SK-N-SH treated with all-trans-retinoic acid at 6 μM for 48 hours (cell line): ENCODE data around the gene SOX13.

Experiments used
- ATAC-seq: fragments of 200-7000 bp; cut with Tn5 transposase; 3 replicates; pipeline ENCODE4 v1.9.1; 2020; ENCODE audit warnings: mild to moderate bottlenecking, moderate library complexity
- ARNTL ChIP-seq: fragments of 450-650 bp; formaldehyde crosslinking; IDR thresholded peaks from 2 replicates; pipeline ENCODE4 v1.5.0; 2020; ENCODE audit warnings: low read depth, mild to moderate bottlenecking, moderate library complexity, borderline replicate concordance
- CSDC2 ChIP-seq: fragments of 250-450 bp; sonication (Bioruptor Pico); IDR thresholded peaks from 2 replicates; pipeline ENCODE4 v1.5.0; 2020; ENCODE audit warnings: mild to moderate bottlenecking, moderate library complexity
- CSRNP3 ChIP-seq: fragments of 250-450 bp; sonication (Bioruptor Pico); IDR thresholded peaks from 2 replicates; pipeline ENCODE4 v1.5.1; 2021; ENCODE audit warnings: mild to moderate bottlenecking, moderate library complexity
- ESRRG ChIP-seq: fragments of 250-450 bp; sonication (Bioruptor Pico); IDR thresholded peaks from 2 replicates; pipeline ENCODE4 v1.6.1; 2021; ENCODE audit warnings: mild to moderate bottlenecking
- GLIS3 ChIP-seq: fragments of 250-450 bp; sonication (Bioruptor Pico); IDR thresholded peaks from 2 replicates; pipeline ENCODE4 v1.5.0; 2020; ENCODE audit warnings: mild to moderate bottlenecking, moderate library complexity
- ISL1 ChIP-seq: fragments of 250-450 bp; sonication (Bioruptor Pico); IDR thresholded peaks from 2 replicates; pipeline ENCODE4 v2.1.2; 2022; ENCODE audit warnings: mild to moderate bottlenecking, moderate library complexity
- OSR1 ChIP-seq: fragments of 250-450 bp; sonication (Bioruptor Pico); IDR thresholded peaks from 2 replicates; pipeline ENCODE4 v1.8.0; 2022; ENCODE audit warnings: moderate library complexity, mild to moderate bottlenecking, inconsistent platforms
- PPARA ChIP-seq: fragments of 250-450 bp; sonication (Bioruptor Pico); IDR thresholded peaks from 2 replicates; pipeline ENCODE4 v1.5.0; 2020; ENCODE audit warnings: mild to moderate bottlenecking, borderline replicate concordance
- RARB ChIP-seq: fragments of 250-450 bp; sonication (Bioruptor Pico); IDR thresholded peaks from 2 replicates; pipeline ENCODE4 v1.8.0; 2021; ENCODE audit warnings: mild to moderate bottlenecking, moderate library complexity
- SNAI2 ChIP-seq: fragments of 250-450 bp; sonication (Bioruptor Pico); IDR thresholded peaks from 2 replicates; pipeline ENCODE4 v1.5.0; 2020; ENCODE audit warnings: mild to moderate bottlenecking, moderate library complexity
- TCF4 ChIP-seq: fragments of 250-450 bp; sonication (Bioruptor Pico); IDR thresholded peaks from 2 replicates; pipeline ENCODE4 v1.8.0; 2021; ENCODE audit warnings: mild to moderate bottlenecking, moderate library complexity, borderline replicate concordance
- TOX ChIP-seq: fragments of 250-450 bp; sonication (Bioruptor Pico); IDR thresholded peaks from 2 replicates; pipeline ENCODE4 v1.8.0; 2021; ENCODE audit warnings: mild to moderate bottlenecking, moderate library complexity, borderline replicate concordance
- ZC3H10 ChIP-seq: fragments of 250-450 bp; sonication (Bioruptor Pico); IDR thresholded peaks from 2 replicates; pipeline ENCODE4 v1.5.1; 2021; ENCODE audit warnings: mild to moderate bottlenecking, moderate library complexity
- ZFP3 ChIP-seq: fragments of 250-450 bp; sonication (Bioruptor Pico); IDR thresholded peaks from 2 replicates; pipeline ENCODE4 v1.5.0; 2020; ENCODE audit warnings: mild to moderate bottlenecking, moderate library complexity
- ZFP30 ChIP-seq: fragments of 450-650 bp; formaldehyde crosslinking; IDR thresholded peaks from 2 replicates; pipeline ENCODE4 v1.5.0; 2022; ENCODE audit warnings: mild to moderate bottlenecking, moderate library complexity
- ZNF70 ChIP-seq: fragments of 450-650 bp; formaldehyde crosslinking; IDR thresholded peaks from 2 replicates; pipeline ENCODE4 v1.5.0; 2020; ENCODE audit warnings: mild to moderate bottlenecking, moderate library complexity
- ZNF8 ChIP-seq: fragments of 450-650 bp; formaldehyde crosslinking; IDR thresholded peaks from 2 replicates; pipeline ENCODE4 v1.5.0; 2020; ENCODE audit warnings: mild to moderate bottlenecking, moderate library complexity
- TF ChIP-seq, protein P1 (sequence below): fragments of 250-450 bp; sonication (Bioruptor Pico); IDR thresholded peaks from 2 replicates; pipeline ENCODE4 v1.5.0; 2020; ENCODE audit warnings: mild to moderate bottlenecking, moderate library complexity
- TF ChIP-seq, protein P2 (sequence below): fragments of 250-450 bp; sonication (Bioruptor Pico); IDR thresholded peaks from 2 replicates; pipeline ENCODE4 v1.8.0; 2021; ENCODE audit warnings: low read depth, mild to moderate bottlenecking, moderate library complexity, borderline replicate concordance
- TF ChIP-seq, protein P3 (sequence below): fragments of 250-450 bp; sonication (Bioruptor Pico); IDR thresholded peaks from 2 replicates; pipeline ENCODE4 v1.8.0; 2020; ENCODE audit warnings: mild to moderate bottlenecking, moderate library complexity, borderline replicate concordance
- TF ChIP-seq, protein P4 (sequence below): fragments of 250-450 bp; sonication (Bioruptor Pico); IDR thresholded peaks from 2 replicates; pipeline ENCODE4 v1.5.1; 2020; ENCODE audit warnings: low read depth, mild to moderate bottlenecking, moderate library complexity

The SOX13 gene

DNA sequence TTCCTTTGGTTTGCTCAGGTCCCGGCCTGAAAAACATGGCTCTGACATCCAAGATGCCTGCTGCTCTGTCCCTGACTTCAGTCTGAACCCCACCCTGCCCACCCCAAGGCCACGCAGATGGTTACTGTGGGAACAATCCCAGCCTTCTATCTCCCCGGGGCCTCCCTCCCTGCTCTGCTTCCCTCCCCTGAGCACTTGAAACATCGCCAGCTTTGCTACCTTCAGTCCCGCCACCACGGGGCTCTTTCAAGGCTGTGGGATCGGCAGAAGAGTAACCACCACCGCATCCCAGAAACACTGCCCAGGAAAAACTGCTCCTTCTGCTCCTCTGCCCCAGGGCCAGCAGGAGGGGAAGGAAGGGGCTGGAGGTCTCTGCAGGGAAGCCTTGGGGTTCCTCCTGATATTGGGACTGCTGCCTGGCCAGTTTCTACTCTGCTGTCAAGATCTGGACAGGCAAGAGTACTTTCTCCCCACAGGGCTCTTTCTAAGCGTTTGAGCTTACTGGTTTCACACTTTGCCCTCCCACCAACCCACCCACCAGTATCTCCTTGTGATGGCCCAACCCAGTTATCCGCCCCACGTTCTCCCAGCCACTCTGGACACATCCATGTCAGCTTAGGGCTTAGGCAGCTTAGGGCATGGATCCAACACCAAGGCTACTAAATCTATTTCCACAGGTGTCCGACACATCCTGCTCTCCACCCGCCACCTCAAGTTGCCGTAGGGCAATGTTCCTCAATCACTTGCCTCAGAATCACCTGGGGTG is 70.5 kb downstream of the SOX13 start:
- TF ChIP-seq ZFP3, result no peak
- no peak for TF ChIP-seq GLIS3
- TF ChIP-seq PPARA (CRISPR knock-in tag), result no peak
- no peak for TF ChIP-seq ZC3H10 (CRISPR knock-in tag)
- TF ChIP-seq ISL1 (CRISPR knock-in tag), result no peak
- no peak for TF ChIP-seq ZFP30 (CRISPR knock-in tag)
- TF ChIP-seq SNAI2 (CRISPR knock-in tag), result no peak
- no peak for TF ChIP-seq ZNF70
- TF ChIP-seq CSRNP3 (CRISPR knock-in tag), result no peak
- TF ChIP-seq, protein P1, sequence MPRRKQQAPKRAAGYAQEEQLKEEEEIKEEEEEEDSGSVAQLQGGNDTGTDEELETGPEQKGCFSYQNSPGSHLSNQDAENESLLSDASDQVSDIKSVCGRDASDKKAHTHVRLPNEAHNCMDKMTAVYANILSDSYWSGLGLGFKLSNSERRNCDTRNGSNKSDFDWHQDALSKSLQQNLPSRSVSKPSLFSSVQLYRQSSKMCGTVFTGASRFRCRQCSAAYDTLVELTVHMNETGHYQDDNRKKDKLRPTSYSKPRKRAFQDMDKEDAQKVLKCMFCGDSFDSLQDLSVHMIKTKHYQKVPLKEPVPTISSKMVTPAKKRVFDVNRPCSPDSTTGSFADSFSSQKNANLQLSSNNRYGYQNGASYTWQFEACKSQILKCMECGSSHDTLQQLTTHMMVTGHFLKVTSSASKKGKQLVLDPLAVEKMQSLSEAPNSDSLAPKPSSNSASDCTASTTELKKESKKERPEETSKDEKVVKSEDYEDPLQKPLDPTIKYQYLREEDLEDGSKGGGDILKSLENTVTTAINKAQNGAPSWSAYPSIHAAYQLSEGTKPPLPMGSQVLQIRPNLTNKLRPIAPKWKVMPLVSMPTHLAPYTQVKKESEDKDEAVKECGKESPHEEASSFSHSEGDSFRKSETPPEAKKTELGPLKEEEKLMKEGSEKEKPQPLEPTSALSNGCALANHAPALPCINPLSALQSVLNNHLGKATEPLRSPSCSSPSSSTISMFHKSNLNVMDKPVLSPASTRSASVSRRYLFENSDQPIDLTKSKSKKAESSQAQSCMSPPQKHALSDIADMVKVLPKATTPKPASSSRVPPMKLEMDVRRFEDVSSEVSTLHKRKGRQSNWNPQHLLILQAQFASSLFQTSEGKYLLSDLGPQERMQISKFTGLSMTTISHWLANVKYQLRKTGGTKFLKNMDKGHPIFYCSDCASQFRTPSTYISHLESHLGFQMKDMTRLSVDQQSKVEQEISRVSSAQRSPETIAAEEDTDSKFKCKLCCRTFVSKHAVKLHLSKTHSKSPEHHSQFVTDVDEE, result no peak
- no peak for TF ChIP-seq CSDC2 (CRISPR knock-in tag)
- TF ChIP-seq, protein P2, sequence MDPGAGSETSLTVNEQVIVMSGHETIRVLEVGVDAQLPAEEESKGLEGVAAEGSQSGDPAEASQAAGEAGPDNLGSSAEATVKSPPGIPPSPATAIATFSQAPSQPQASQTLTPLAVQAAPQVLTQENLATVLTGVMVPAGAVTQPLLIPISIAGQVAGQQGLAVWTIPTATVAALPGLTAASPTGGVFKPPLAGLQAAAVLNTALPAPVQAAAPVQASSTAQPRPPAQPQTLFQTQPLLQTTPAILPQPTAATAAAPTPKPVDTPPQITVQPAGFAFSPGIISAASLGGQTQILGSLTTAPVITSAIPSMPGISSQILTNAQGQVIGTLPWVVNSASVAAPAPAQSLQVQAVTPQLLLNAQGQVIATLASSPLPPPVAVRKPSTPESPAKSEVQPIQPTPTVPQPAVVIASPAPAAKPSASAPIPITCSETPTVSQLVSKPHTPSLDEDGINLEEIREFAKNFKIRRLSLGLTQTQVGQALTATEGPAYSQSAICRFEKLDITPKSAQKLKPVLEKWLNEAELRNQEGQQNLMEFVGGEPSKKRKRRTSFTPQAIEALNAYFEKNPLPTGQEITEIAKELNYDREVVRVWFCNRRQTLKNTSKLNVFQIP (CRISPR knock-in tag), result no peak
- no peak for TF ChIP-seq TCF4 (CRISPR knock-in tag)
- no peak for TF ChIP-seq RARB (CRISPR knock-in tag)
- no peak for TF ChIP-seq TOX (CRISPR knock-in tag)
- no peak for TF ChIP-seq ESRRG
- ATAC-seq, result no peak

GRCh38 chr1:204145033-204145504 is 72.2 kb downstream of the SOX13 start:
- TF ChIP-seq SNAI2 (CRISPR knock-in tag), result no peak
- TF ChIP-seq ARNTL (CRISPR knock-in tag), result no peak
- TF ChIP-seq, protein P3, sequence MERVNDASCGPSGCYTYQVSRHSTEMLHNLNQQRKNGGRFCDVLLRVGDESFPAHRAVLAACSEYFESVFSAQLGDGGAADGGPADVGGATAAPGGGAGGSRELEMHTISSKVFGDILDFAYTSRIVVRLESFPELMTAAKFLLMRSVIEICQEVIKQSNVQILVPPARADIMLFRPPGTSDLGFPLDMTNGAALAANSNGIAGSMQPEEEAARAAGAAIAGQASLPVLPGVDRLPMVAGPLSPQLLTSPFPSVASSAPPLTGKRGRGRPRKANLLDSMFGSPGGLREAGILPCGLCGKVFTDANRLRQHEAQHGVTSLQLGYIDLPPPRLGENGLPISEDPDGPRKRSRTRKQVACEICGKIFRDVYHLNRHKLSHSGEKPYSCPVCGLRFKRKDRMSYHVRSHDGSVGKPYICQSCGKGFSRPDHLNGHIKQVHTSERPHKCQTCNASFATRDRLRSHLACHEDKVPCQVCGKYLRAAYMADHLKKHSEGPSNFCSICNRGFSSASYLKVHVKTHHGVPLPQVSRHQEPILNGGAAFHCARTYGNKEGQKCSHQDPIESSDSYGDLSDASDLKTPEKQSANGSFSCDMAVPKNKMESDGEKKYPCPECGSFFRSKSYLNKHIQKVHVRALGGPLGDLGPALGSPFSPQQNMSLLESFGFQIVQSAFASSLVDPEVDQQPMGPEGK (CRISPR knock-in tag), result no peak
- TF ChIP-seq ZC3H10 (CRISPR knock-in tag), result no peak
- no peak for TF ChIP-seq ZNF8 (CRISPR knock-in tag)
- no peak for TF ChIP-seq ZNF70
- no peak for TF ChIP-seq ISL1 (CRISPR knock-in tag)
- ATAC-seq, result no peak

DNA sequence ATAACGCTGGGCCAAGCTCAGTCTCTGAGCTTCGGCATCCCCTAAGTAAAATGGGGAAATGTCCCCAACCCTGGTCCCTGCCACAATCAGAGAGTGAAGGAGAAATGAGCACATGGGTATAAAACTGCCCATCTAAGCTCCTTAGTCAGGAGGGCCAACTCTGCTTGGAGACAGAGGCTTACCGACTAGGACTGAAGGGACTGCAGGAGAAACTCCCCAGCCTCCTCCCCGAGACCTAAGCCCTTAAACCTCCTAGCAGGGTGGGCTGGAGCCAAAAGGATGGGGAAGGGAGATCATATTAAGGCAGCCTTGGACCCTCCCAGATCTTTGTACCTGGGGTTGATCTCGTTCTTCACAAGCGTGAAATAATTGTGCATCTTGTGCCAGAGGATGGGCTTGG is 73.4 kb downstream of the SOX13 start:
- TF ChIP-seq SNAI2 (CRISPR knock-in tag), result no peak
- TF ChIP-seq, protein P4, sequence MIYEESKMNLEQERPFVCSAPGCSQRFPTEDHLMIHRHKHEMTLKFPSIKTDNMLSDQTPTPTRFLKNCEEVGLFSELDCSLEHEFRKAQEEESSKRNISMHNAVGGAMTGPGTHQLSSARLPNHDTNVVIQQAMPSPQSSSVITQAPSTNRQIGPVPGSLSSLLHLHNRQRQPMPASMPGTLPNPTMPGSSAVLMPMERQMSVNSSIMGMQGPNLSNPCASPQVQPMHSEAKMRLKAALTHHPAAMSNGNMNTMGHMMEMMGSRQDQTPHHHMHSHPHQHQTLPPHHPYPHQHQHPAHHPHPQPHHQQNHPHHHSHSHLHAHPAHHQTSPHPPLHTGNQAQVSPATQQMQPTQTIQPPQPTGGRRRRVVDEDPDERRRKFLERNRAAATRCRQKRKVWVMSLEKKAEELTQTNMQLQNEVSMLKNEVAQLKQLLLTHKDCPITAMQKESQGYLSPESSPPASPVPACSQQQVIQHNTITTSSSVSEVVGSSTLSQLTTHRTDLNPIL (CRISPR knock-in tag), result no peak
- no peak for TF ChIP-seq ARNTL (CRISPR knock-in tag)
- TF ChIP-seq, protein P1, result no peak
- no peak for TF ChIP-seq OSR1 (CRISPR knock-in tag)
- TF ChIP-seq PPARA (CRISPR knock-in tag), result no peak
- no peak for ATAC-seq
